Ammon's horn (tissue), 1 donor: ENCODE data around the gene KIFC1.
"Not testable (repeated sequence)": the region's sequence is repeated elsewhere in the genome, so short reads cannot be mapped to it uniquely, and the experiment has no call there.

ENCODE experiments used
- DNase-seq: peaks from one replicate; pipeline ENCODE4 v3.0.0-alpha.2; 2016; ENCODE audit warnings: low spot score

KIFC1 gene

GRCh38 chr6:33375143-33375671 is 16.4 kb upstream of the KIFC1 start:
- DNase-seq: peak; percentile 64

GRCh38 chr6:33377171-33377570 is 14.5 kb upstream of the KIFC1 start:
- no peak for DNase-seq

- not testable (repeated sequence) for DNase-seq
Observed at GRCh38 chr6:33379184-33379583, 12.4 kb upstream of the KIFC1 start.

- no peak for DNase-seq
Observed at GRCh38 chr6:33380272-33380981, 11.2 kb upstream of the KIFC1 start.

GRCh38 chr6:33383427-33384185 is 8.0 kb upstream of the KIFC1 start:
- DNase-seq: no peak

- DNase-seq: no peak
Observed at GRCh38 chr6:33384581-33385020, 7.0 kb upstream of the KIFC1 start.

- DNase-seq: no peak
Observed at GRCh38 chr6:33390173-33390572, 1.4 kb upstream of the KIFC1 start.

- no peak for DNase-seq
Observed at GRCh38 chr6:33390767-33391277, 801 bp upstream of the KIFC1 start.

- DNase-seq: no peak
Observed at GRCh38 chr6:33391922-33392594, 435 bp downstream of the KIFC1 start.

- DNase-seq: no peak
Observed at GRCh38 chr6:33392595-33392948, 949 bp downstream of the KIFC1 start.

- DNase-seq: no peak
Observed at GRCh38 chr6:33392979-33393378, 1.4 kb downstream of the KIFC1 start.

GRCh38 chr6:33397541-33397940 is 5.9 kb downstream of the KIFC1 start:
- DNase-seq: no peak

GRCh38 chr6:33398601-33399000 is 7.0 kb downstream of the KIFC1 start:
- not testable (repeated sequence) for DNase-seq

GRCh38 chr6:33399881-33400280 is 8.3 kb downstream of the KIFC1 start:
- not testable (repeated sequence) for DNase-seq

- DNase-seq: no peak
Observed at GRCh38 chr6:33404884-33405283, 13.3 kb downstream of the KIFC1 start.

- DNase-seq: no peak
Observed at GRCh38 chr6:33405386-33405940, 13.8 kb downstream of the KIFC1 start.

- DNase-seq: no peak
Observed at GRCh38 chr6:33406126-33406525, 14.5 kb downstream of the KIFC1 start.

- DNase-seq: no peak
Observed at GRCh38 chr6:33407132-33407718, 15.6 kb downstream of the KIFC1 start.

- peak; percentile 98 for DNase-seq
Observed at GRCh38 chr6:33410050-33410710, 18.6 kb downstream of the KIFC1 start.

GRCh38 chr6:33410711-33411631 is 19.3 kb downstream of the KIFC1 start, which contains the start of gene PHF1:
Gene PHF1 (plus strand): TSS chr6:33411014. CDS start chr6:33412264, 1,250 bp downstream.
- DNase-seq: no peak
